Common myeloid progenitor, CD34-positive (primary cell): ENCODE measurements around the gene DVL1.

Experiments
- CTCF ChIA-PET: fragments of 350-600 bp; sonication (Branson Sonifier 250); formaldehyde crosslinking; loops from one replicate; lab custom pipeline; 2021; ENCODE audit warnings: antibody characterized with exemption; lab: Charles Lee
- POLR2A ChIA-PET: fragments of 350-600 bp; sonication (Branson Sonifier 250); formaldehyde crosslinking; loops from one replicate; lab custom pipeline; 2021; ENCODE audit warnings: antibody characterized with exemption; lab: Charles Lee
- DNase-seq, 3 donors: peaks; one replicate each; pipeline versions ENCODE4 v3.0.0 to v3.0.0-alpha.2; 2013
- H3K27ac ChIP-seq, 2 experiments: 1 replicate in 1 of 2; 2 replicates in 1 of 2; pipeline ENCODE4 v1.7.0; 2013; ENCODE audit warnings: inconsistent platforms in 2 of 2, low read length in 2 of 2, mild to moderate bottlenecking in 2 of 2, low read depth in 1 of 2, moderate library complexity in 1 of 2; ENCODE audit not compliant: severe bottlenecking in 2 of 2, insufficient read depth in 1 of 2, poor library complexity in 1 of 2
- H3K27me3 ChIP-seq, 5 experiments: replicated peaks in 2 of 5; 1 replicate in 3 of 5; 2 replicates in 2 of 5; pipeline versions ENCODE4 v1.6.1 to v1.7.0; 2013; ENCODE audit warnings: low read length in 4 of 5, mild to moderate bottlenecking in 2 of 5, moderate library complexity in 2 of 5, inconsistent platforms in 1 of 5; ENCODE audit not compliant: insufficient read depth in 5 of 5, control insufficient read depth in 4 of 5
- H3K36me3 ChIP-seq, 4 experiments: 1 replicate in 2 of 4; 2 replicates in 2 of 4; pipeline versions ENCODE4 v1.6.1 to v1.7.0; 2013; ENCODE audit warnings: low read length in 3 of 4, control low read depth in 1 of 4, mild to moderate bottlenecking in 1 of 4; ENCODE audit not compliant: control insufficient read depth in 4 of 4, insufficient read depth in 4 of 4
- H3K4me1 ChIP-seq, 4 experiments: 1 replicate in 3 of 4; 2 replicates in 1 of 4; pipeline versions ENCODE4 v1.6.1 to v1.7.1; 2013; ENCODE audit warnings: low read length in 3 of 4, mild to moderate bottlenecking in 3 of 4, control low read depth in 1 of 4, inconsistent platforms in 1 of 4, moderate library complexity in 1 of 4; ENCODE audit not compliant: control insufficient read depth in 4 of 4, insufficient read depth in 4 of 4; ENCODE audit errors: control extremely low read depth in 1 of 4
- H3K4me3 ChIP-seq, 7 experiments: 1 replicate in 4 of 7; 2 replicates in 3 of 7; pipeline versions ENCODE4 v1.5.1 to v1.7.0; 2013; ENCODE audit warnings: mild to moderate bottlenecking in 7 of 7, low read length in 6 of 7, moderate library complexity in 6 of 7, inconsistent platforms in 2 of 7, low read depth in 2 of 7, control low read depth in 1 of 7; ENCODE audit not compliant: insufficient read depth in 4 of 7, control insufficient read depth in 1 of 7; ENCODE audit errors: extremely low read depth in 1 of 7
- H3K9me3 ChIP-seq, 5 experiments: 1 replicate in 4 of 5; 2 replicates in 1 of 5; pipeline versions ENCODE4 v1.6.1 to v1.7.1; 2013; ENCODE audit warnings: low read length in 4 of 5, mild to moderate bottlenecking in 2 of 5, inconsistent platforms in 1 of 5, low read depth in 1 of 5, moderate library complexity in 1 of 5; ENCODE audit not compliant: control insufficient read depth in 4 of 5, insufficient read depth in 2 of 5; ENCODE audit errors: control extremely low read depth in 1 of 5
- WGBS: methylation state at CpG from one replicate; pipeline ENCODE4 v1.1.5; 2013; ENCODE audit not compliant: insufficient coverage; 5-methylcytosine and 5-hydroxymethylcytosine counted together

Gene DVL1

DNA sequence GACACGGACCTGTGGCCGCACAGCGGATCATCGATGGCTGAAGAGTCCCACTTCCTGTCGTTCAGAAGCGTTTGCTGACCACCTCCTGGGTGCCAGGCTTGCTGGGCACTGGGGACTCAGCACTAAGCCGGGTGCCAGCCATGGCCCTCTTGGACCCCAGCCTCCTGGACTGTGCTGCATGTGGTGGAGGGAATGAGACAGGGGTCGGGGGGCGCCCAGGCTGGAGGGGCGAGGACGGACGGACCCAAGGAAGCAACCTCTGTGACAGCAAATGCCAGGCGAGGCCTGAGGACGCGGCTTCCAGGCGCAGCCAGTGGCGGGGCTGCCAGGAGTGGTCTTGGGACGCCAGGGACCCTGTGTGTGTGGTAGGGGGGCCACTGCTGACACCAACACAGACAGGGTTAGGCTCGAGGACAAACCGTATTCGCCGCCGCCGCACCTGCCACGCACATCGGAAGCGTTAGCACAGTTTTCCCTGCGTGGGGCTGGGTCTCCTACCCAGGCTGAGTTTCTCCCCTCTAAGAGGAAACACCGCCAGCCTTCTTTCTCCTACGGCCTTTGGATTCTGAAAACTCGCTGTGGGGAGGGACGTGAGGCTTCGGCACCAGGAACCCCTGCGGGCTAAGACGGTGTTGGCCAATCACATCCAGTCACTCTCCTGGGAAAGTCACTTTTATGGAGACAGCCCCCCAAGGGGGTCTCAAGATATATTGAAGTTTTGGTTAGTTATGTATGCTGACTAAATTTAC is 12.2 kb upstream of the DVL1 start:
- WGBS = 81% methylated on average over 29 of the region's 35 CpGs
- H3K4me3 ChIP-seq = no peak overlapping the region

DNA sequence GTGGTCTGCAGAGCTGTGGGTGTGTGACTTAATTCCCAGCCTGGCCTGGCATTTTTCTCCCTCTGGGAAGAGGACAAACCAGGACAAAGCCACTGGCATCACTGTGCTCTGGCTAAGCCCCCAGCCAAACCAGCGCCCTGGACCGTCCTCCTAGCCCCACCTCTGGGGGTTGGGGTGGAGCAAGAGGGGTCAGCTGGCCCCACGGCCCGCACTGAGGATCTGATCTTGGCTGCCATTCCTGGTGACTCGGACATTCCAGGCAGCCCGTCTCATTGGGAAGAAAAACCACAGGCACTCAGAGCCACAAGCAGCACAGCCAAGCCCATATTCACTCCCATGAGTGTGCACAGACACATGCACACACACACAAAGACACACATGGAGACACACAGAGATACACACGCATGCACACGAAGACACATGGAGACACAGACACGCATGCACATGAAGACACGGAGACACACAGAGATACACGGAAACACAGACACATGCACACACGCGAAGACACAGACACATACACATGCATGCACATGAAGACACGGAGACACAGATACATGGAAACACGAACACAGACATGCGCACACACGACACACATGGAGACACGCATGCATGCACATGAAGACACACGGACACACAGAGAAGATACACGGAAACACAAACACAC is 11.4 kb upstream of the DVL1 start:
- Histone ChIP-seq H3K4me3 (no peak overlapping the region), H3K27ac (no peak overlapping the region), H3K36me3 (no peaks in the 10 kb centered on the region), H3K27me3 (peaks cover 0 to 71% (median 21%) of the 10 kb centered on the region in 5 experiments), H3K9me3 (peaks cover 0 to 1% (median 0%) of the 10 kb centered on the region in 5 experiments), H3K4me1 (peaks cover 0 to 5% (median 2%) of the 10 kb centered on the region in 4 experiments)
- no peak for DNase-seq
- ChIA-PET POLR2A (no interaction called here), CTCF (no interaction called here)
- 82% methylated on average over 15 of the region's 20 CpGs for WGBS

More for the DNA sequence above, 12.2 kb upstream of the DVL1 start:
- no peaks in the 10 kb centered on the region for H3K36me3 ChIP-seq
- peaks cover 0 to 5% (median 2%) of the 10 kb centered on the region in 4 experiments for H3K4me1 ChIP-seq
- POLR2A ChIA-PET = no interaction called here
- peaks cover 0 to 4% (median 0%) of the 10 kb centered on the region in 5 experiments for H3K9me3 ChIP-seq
- DNase-seq = no peak
- CTCF ChIA-PET = no interaction called here
- no peak overlapping the region for H3K27ac ChIP-seq
- H3K27me3 ChIP-seq = peaks cover 0 to 71% (median 21%) of the 10 kb centered on the region in 5 experiments

DNA sequence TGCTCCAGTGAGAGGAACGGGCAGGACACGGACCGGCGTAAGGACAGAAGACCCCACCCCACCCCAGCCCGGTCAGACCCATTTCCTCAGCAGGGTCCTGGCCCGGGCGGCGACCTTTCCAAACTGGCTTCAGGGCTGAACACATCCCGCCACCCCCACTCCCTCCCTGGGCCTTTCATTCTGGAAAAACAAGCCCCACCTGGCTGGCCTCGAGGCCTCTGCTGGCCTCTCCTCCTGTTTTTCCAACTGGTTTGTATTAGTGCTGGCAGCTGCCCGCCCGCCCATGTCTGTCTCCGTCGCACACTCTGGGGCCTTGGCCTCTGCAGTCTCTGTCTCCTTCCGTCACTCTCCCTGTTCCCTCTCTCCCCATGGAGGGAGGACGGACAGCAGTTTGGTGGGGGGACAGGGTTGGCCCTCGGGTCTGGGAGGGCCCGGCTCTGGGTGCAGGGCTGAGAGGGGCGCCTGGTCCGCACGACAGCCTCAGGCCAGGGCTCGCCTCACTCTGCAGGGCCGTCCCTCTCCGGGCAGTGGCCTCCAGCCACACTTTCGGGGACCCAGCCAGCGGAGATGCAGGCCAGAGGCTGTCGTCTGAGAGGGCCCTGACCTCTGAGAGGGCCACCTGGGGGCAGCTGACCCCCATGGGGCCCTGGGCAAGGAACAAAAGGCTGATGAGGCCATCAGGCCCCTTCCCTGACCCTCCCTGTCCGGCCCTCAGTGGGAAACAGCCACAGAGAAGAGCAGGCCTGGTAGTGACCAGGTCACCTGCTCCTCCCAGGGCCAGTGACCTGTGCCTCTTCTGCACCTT is 10.6 kb upstream of the DVL1 start:
- ChIA-PET POLR2A (no interaction called here), CTCF (no interaction called here)
- H3K36me3 ChIP-seq = no peaks in the 10 kb centered on the region
- WGBS = 73% methylated on average over 19 of the region's 28 CpGs
- no peak overlapping the region for H3K27ac ChIP-seq
- peaks cover 0 to 8% (median 2%) of the 10 kb centered on the region in 4 experiments for H3K4me1 ChIP-seq
- no peak overlapping the region for H3K4me3 ChIP-seq
- peaks cover 0 to 77% (median 21%) of the 10 kb centered on the region in 5 experiments for H3K27me3 ChIP-seq
- no peak for DNase-seq
- H3K9me3 ChIP-seq = peaks cover 0 to 1% (median 0%) of the 10 kb centered on the region in 5 experiments

DNA sequence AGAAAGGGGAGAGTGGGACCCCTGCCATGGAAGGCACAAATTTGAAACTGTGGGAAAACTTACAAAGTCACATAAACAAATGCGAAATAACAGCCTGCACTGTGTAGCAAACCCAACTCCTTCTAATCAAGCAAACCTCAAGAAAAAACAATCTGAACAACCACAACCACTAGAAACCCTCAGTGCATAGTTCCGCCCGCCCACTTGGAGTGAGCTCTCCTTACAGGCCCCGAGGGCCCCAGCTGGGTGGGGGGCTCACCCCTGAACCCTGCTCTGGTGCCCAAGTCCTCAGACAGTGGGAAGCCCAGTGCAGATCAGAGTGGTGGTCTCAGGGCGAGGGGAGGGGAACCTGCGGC is 10.1 kb upstream of the DVL1 start:
- peaks cover 0 to 82% (median 21%) of the 10 kb centered on the region in 5 experiments for H3K27me3 ChIP-seq
- no peak overlapping the region for H3K27ac ChIP-seq
- ChIA-PET CTCF (no interaction called here), POLR2A (no interaction called here)
- no peak overlapping the region for H3K4me3 ChIP-seq
- H3K9me3 ChIP-seq = peaks cover 0 to 1% (median 0%) of the 10 kb centered on the region in 5 experiments
- H3K36me3 ChIP-seq = no peaks in the 10 kb centered on the region
- peaks cover 0 to 10% (median 7%) of the 10 kb centered on the region in 4 experiments for H3K4me1 ChIP-seq
- DNase-seq = no peak
- WGBS = 70% methylated on average over 2 of the region's 6 CpGs

DNA sequence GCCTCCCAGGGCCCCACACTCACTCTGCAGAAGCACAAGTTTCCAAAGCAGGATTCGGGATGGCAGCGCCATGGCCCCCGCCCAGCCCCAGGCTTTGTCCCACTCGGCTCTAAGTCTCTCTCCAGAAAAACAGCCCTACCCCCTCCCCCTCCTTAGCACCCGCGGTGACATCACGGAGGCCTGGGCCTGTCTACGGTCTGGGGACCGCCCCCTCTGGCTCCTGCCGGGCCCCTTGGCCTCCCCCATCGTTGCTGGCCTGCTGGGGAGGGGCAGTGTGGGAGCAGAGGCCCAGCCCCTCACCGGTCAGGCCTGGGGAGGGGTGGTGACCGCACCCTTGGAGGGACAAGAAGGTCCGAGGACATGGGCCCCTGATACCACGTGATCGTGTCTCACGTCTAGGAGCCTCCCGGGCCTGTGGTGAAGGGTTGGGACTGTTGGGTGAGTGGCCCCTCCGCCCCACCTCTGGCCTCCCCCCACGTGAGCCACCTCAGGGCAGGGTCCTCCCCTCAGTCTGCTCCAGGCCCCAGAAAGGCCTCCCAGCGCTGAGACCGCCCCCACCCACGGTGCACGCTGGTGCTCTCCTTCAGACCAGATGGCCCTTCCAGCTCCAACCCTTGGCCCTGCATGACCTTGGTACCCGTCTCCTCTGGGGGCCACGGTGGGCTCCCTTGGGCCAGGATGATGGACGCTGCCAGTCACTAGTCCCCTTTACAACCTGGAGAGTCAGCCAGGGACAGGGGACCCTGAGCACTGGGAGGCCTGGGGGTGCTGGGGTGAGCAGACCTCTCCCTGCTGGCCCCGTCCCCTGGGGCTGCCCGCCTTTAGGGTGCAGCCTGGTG is 9.4 kb upstream of the DVL1 start, which contains the start of gene MXRA8:
Gene MXRA8, minus strand, starts transcription at position 123 of the 839 bp plus-strand sequence. Its CDS starts 51 bp downstream, at position 72.
- peaks cover 0 to 86% (median 21%) of the 10 kb centered on the region in 5 experiments for H3K27me3 ChIP-seq
- peaks cover 0 to 16% (median 9%) of the 10 kb centered on the region in 4 experiments for H3K4me1 ChIP-seq
- H3K27ac ChIP-seq = no peak within 1 kb of the TSS
- peak in 1 of 3 donors; percentile 45 for DNase-seq
- no peaks in the 10 kb centered on the region for H3K36me3 ChIP-seq
- POLR2A ChIA-PET = no interaction called here
- WGBS = 36% methylated on average over 26 of the region's 29 CpGs
- CTCF ChIA-PET = interaction anchor here (1.2 kb wide), 1 partner anchor 13 kb away, joined by 3 read pairs; no protein-coding TSS in a partner anchor
- peaks cover 0 to 1% (median 0%) of the 10 kb centered on the region in 5 experiments for H3K9me3 ChIP-seq
- peak within 1 kb of the TSS in 1 of 7 experiments; percentile 8 for H3K4me3 ChIP-seq

DNA sequence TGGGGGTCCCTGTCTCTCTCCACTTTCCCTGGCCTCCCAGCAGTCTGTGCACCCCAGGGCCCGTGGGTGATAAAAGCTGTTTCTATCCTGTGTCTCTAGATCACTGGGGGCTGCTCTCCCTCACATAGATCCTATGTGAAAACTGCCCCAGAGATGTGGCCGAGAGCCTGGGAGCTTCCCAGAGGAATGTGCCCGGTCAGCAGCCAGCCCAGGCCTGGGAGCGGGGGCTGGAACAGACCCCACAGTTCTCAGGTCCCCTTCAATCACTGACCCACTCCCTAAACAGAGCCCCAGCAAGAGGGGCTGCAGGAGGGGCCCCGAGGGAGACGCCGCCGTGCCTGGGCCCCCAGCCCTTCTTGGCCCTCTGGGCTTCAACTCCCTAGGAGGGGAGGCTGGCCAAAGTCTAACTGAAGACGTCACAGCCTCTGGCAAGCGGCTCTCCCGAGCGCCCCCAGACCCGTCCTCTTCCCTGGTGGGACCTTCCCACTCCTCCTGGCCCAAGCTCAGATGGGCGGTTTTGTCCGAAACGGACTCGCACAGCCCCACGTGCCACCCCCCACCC is 8.7 kb upstream of the DVL1 start:
- no peak overlapping the region for H3K4me3 ChIP-seq
- POLR2A ChIA-PET = no interaction called here
- CTCF ChIA-PET = interaction anchor here (1.2 kb wide), 1 partner anchor 14 kb away, joined by 3 read pairs; no protein-coding TSS in a partner anchor
- peaks cover 0 to 90% (median 21%) of the 10 kb centered on the region in 5 experiments for H3K27me3 ChIP-seq
- DNase-seq = no peak
- H3K4me1 ChIP-seq = peaks cover 0 to 21% (median 12%) of the 10 kb centered on the region in 4 experiments
- H3K27ac ChIP-seq = no peak overlapping the region
- peaks cover 0 to 1% (median 0%) of the 10 kb centered on the region in 5 experiments for H3K9me3 ChIP-seq
- 37% methylated on average over 16 of the region's 18 CpGs for WGBS
- H3K36me3 ChIP-seq = no peaks in the 10 kb centered on the region
